HepG2 (cell line): Measurements from ENCODE around the gene RPRD1A. TPM values are rescaled to one million over a fixed set of nuclear protein-coding genes. Genes with fewer than 3 reads are reported as not detected.

Source experiments
- GTF3A ChIP-seq: sonication (generic); formaldehyde crosslinking; conservative IDR thresholded peaks from 2 replicates; pipeline ENCODE4 v1.4.0; 2020; ENCODE audit warnings: mild to moderate bottlenecking, missing genetic modification reagents
- MIER2 ChIP-seq: IDR thresholded peaks from 2 replicates; pipeline ENCODE4 v1.6.1; 2016; ENCODE audit warnings: missing biosample characterization, missing genetic modification reagents
- PAWR ChIP-seq: sonication (generic); formaldehyde crosslinking; IDR thresholded peaks from 2 replicates; pipeline ENCODE4 v1.4.0; 2020; ENCODE audit warnings: missing genetic modification reagents, mild to moderate bottlenecking, borderline replicate concordance
- SNAPC5 ChIP-seq: sonication (generic); formaldehyde crosslinking; IDR thresholded peaks from 2 replicates; pipeline ENCODE4 v1.8.1; 2023; ENCODE audit warnings: mild to moderate bottlenecking, missing genetic modification reagents, borderline replicate concordance
- STAT5B ChIP-seq: sonication (generic); formaldehyde crosslinking; IDR thresholded peaks from 2 replicates; pipeline ENCODE4 v1.4.0; 2020; ENCODE audit warnings: missing genetic modification reagents
- ZFX ChIP-seq: sonication (generic); formaldehyde crosslinking; IDR thresholded peaks from 2 replicates; pipeline ENCODE4 v1.4.0; 2020; ENCODE audit warnings: mild to moderate bottlenecking, low read depth, missing genetic modification reagents, moderate library complexity
- ZNF142 ChIP-seq: sonication (generic); formaldehyde crosslinking; IDR thresholded peaks from 2 replicates; pipeline ENCODE4 v1.4.0; 2020; ENCODE audit warnings: missing genetic modification reagents
- ZNF143 ChIP-seq: sonication (generic); formaldehyde crosslinking; IDR thresholded peaks from 2 replicates; pipeline ENCODE4 v1.4.0; 2020; ENCODE audit warnings: missing genetic modification reagents
- ZNF225 ChIP-seq: sonication (generic); formaldehyde crosslinking; IDR thresholded peaks from 2 replicates; pipeline ENCODE4 v1.4.0; 2020; ENCODE audit warnings: mild to moderate bottlenecking, missing genetic modification reagents
- ZNF24 ChIP-seq: fragments of 450-650 bp; IDR thresholded peaks from 2 replicates; pipeline ENCODE4 v1.6.1; 2017; ENCODE audit warnings: antibody characterized with exemption, mild to moderate bottlenecking
- ZNF343 ChIP-seq: sonication (generic); formaldehyde crosslinking; IDR thresholded peaks from 2 replicates; pipeline ENCODE4 v1.4.0; 2020; ENCODE audit warnings: mild to moderate bottlenecking, missing genetic modification reagents
- ZNF407 ChIP-seq: sonication (generic); formaldehyde crosslinking; IDR thresholded peaks from one replicate; pipeline ENCODE4 v1.5.1; 2020; ENCODE audit warnings: mild to moderate bottlenecking, missing genetic modification reagents; ENCODE audit errors: not compliant biosample characterization
- ZNF510 ChIP-seq: sonication (generic); formaldehyde crosslinking; IDR thresholded peaks from 2 replicates; pipeline ENCODE4 v1.4.0; 2020; ENCODE audit warnings: low read depth, mild to moderate bottlenecking, missing genetic modification reagents
- ZNF563 ChIP-seq: sonication (generic); formaldehyde crosslinking; IDR thresholded peaks from 2 replicates; pipeline ENCODE4 v1.8.0; 2022; ENCODE audit warnings: mild to moderate bottlenecking, moderate library complexity, missing genetic modification reagents
- ZNF777 ChIP-seq: sonication (generic); formaldehyde crosslinking; IDR thresholded peaks from 2 replicates; pipeline ENCODE4 v1.4.0; 2020; ENCODE audit warnings: missing genetic modification reagents
- polyA plus RNA-seq, 8 experiments: library from polyadenylated mRNA; depleted of rRNA in 3 of 8; stranded (reverse) in 7 of 8; unstranded in 1 of 8; fragments of >200 nt; fragmentation: Illumina TruSeq in 4 of 8; extraction: Trizol in 4 of 8; gene quantifications; 2 replicates each; pipeline versions ENCODE4 v1.2.1 to v1.2.3, GENCODE V29; 2011 to 2016; ENCODE audit warnings: low read depth in 4 of 8, missing spikeins in 1 of 8, mixed read lengths in 1 of 8; ENCODE audit not compliant: insufficient read depth in 1 of 8
- total RNA-seq, 5 experiments: library from RNA; depleted of rRNA; stranded (reverse); fragments of >200 nt; fragmentation: Illumina TruSeq; extraction: Trizol; gene quantifications; 2 replicates each; pipeline ENCODE4 v1.2.3, GENCODE V29; 2016; ENCODE audit warnings: low read depth in 1 of 5

The RPRD1A gene
- total and polyA plus RNA-seq, 2 of the 13 experiments (the other 11 are each of a cell fraction or from before 2014, with no cell fraction given): 42.5 to 78.2 TPM

DNA sequence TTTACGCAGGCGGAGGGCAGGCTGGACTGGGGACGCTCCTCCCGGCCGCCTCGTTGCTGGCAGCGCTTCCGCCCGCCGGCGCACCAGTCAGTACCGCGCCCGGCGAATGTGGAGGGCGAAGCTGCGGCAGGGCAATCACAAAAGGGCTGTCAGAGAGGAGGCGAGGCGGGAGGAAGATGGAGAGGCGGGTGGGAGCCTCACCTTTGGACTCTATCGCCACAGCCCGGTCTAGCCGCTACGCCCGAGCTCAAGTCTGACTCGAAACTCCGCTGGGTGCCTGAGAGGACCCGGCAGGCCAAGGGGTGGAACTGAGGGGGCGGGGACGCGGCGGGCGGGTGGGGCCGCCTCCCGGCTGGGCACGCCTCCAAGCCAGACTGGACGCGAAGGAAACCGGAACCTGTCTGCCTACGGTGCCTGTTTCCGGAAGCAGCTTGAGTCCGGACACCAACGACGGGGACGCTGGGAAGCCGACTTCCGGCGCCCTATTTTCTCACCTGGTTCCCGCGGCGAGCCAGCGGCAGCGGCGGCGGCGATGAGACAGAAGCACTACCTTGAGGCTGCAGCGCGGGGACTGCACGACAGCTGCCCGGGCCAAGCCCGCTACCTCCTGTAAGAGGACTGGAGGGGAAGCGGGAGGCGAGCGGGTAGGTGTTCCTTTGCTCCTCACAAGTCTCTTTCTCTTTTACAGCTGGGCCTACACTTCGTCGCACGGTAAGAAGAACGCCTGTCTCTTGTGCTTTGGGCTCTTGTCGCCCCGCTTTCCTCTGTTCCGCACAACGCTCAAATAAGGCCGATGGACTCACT lies 95.0 kb downstream of the RPRD1A start, which contains the start of gene RMP24 (continued):
- TF ChIP-seq ZFX: peak; percentile 90
- peak; percentile 57 for TF ChIP-seq ZNF407 (CRISPR knock-in tag)
- peak; percentile 31; the same call in 1 of the 2 replicates for TF ChIP-seq STAT5B (CRISPR knock-in tag)
- TF ChIP-seq MIER2 (CRISPR knock-in tag): peak; percentile 45; the same call in 1 of the 2 replicates
- peak; percentile 94 for TF ChIP-seq ZNF510 (CRISPR knock-in tag)
- no peak for TF ChIP-seq ZNF24
- TF ChIP-seq ZNF563 (CRISPR knock-in tag): peak; percentile 72; the same call in 1 of the 2 replicates
- TF ChIP-seq GTF3A: no peak
- TF ChIP-seq ZNF142 (CRISPR knock-in tag): 0 out of 2 replicates have a peak, but pooled peaks have one; percentile 48
- TF ChIP-seq SNAPC5: no peak; the same call in 1 of the 2 replicates
- TF ChIP-seq ZNF343 (CRISPR knock-in tag): peak; percentile 89
- peak; percentile 85 for TF ChIP-seq ZNF143 (CRISPR knock-in tag)
- no peak for TF ChIP-seq ZNF225
- TF ChIP-seq PAWR: no peak
- TF ChIP-seq ZNF777 (CRISPR knock-in tag): peak; percentile 70; the same call in 1 of the 2 replicates
